Endothelial cell of umbilical vein (primary cell): ENCODE measurements around the gene KIF17. TPM values are rescaled to one million over a fixed set of nuclear protein-coding genes. Genes with fewer than 3 reads are reported as not detected.

Experiments
- BruUV-seq: library from RNA; stranded (reverse); fragments of 400-500 nt; replicated peaks from 2 replicates; lab custom pipeline; 2021; lab: Mats Ljungman, UMichigan
- CTCF ChIA-PET: fragments of 300-600, 350-600 bp; sonication (Branson Sonifier 250); formaldehyde crosslinking; loops from one replicate; lab custom pipeline; 2021; ENCODE audit warnings: antibody characterized with exemption, inconsistent platforms; lab: Charles Lee
- POLR2A ChIA-PET: fragments of 300-600, 350-600 bp; sonication (Branson Sonifier 250); formaldehyde crosslinking; loops from one replicate; lab custom pipeline; 2021; ENCODE audit warnings: antibody characterized with exemption, inconsistent platforms; lab: Charles Lee
- DNase-seq: peaks from one replicate; pipeline ENCODE4 v3.0.0-alpha.2; 2011; ENCODE audit warnings: low read depth, low spot score
- FAIRE-seq: peaks from 2 replicates; lab custom pipeline; 2011; peaks lifted over from hg19 to GRCh38; lab: Jason Lieb, UNC
- H2AFZ ChIP-seq: 2 replicates; pipeline ENCODE4 v1.6.0; 2012; ENCODE audit warnings: low read depth, low read length, control low read depth, inconsistent platforms
- H3K27ac ChIP-seq: 2 replicates; pipeline ENCODE4 v1.5.1; 2011; ENCODE audit warnings: low read depth, mild to moderate bottlenecking, control low read depth, low read length, moderate library complexity; ENCODE audit not compliant: insufficient read depth
- H3K27me3 ChIP-seq, 2 experiments: 2 replicates each; pipeline versions ENCODE4 v1.6.0 to v1.6.1; 2011; ENCODE audit warnings: low read length in 2 of 2, mixed read lengths in 1 of 2; ENCODE audit not compliant: control insufficient read depth in 2 of 2, insufficient read depth in 2 of 2
- H3K36me3 ChIP-seq, 2 experiments: 2 replicates in 1 of 2; 3 replicates in 1 of 2; pipeline ENCODE4 v1.5.1; 2011; ENCODE audit warnings: low read length in 2 of 2, mild to moderate bottlenecking in 1 of 2, moderate library complexity in 1 of 2; ENCODE audit not compliant: control insufficient read depth in 2 of 2, insufficient read depth in 2 of 2; ENCODE audit errors: extremely low read depth in 1 of 2
- H3K4me1 ChIP-seq: 3 replicates; pipeline ENCODE4 v1.5.1; 2011; ENCODE audit warnings: mild to moderate bottlenecking, low read length; ENCODE audit not compliant: control insufficient read depth, insufficient read depth; ENCODE audit errors: extremely low read depth
- H3K4me2 ChIP-seq: 2 replicates; pipeline ENCODE4 v1.6.1; 2011; ENCODE audit warnings: low read length, control low read depth, mixed read lengths; ENCODE audit not compliant: insufficient read depth
- H3K4me3 ChIP-seq, 3 experiments: fragments of 200-600 bp in 1 of 3; sonication (generic), shearing (Covaris generic) in 1 of 3; replicated peaks in 1 of 3; 2 replicates each; pipeline ENCODE4 v1.5.1; 2011 to 2016; ENCODE audit warnings: control low read depth in 3 of 3, low read length in 3 of 3, mild to moderate bottlenecking in 2 of 3, inconsistent platforms in 1 of 3, low read depth in 1 of 3, moderate library complexity in 1 of 3; ENCODE audit not compliant: insufficient read depth in 1 of 3
- H3K79me2 ChIP-seq: 2 replicates; pipeline ENCODE4 v1.6.0; 2012; ENCODE audit warnings: low read length, inconsistent platforms; ENCODE audit not compliant: control insufficient read depth, insufficient read depth
- H3K9ac ChIP-seq: replicated peaks from 2 replicates; pipeline ENCODE3; 2011; ENCODE audit warnings: low read length, control low read depth; ENCODE audit not compliant: insufficient read depth; ENCODE audit errors: extremely low read depth
- H3K9me1 ChIP-seq: replicated peaks from 3 replicates; pipeline ENCODE4 v1.6.0; 2011; ENCODE audit warnings: mild to moderate bottlenecking, low read length; ENCODE audit not compliant: control insufficient read depth, insufficient read depth; ENCODE audit errors: extremely low read depth
- H3K9me3 ChIP-seq: replicated peaks from 2 replicates; pipeline ENCODE4 v1.5.1; 2012; ENCODE audit warnings: low read length, inconsistent platforms; ENCODE audit not compliant: control insufficient read depth, insufficient read depth
- H4K20me1 ChIP-seq: replicated peaks from 2 replicates; pipeline ENCODE3; 2011; ENCODE audit warnings: mild to moderate bottlenecking, low read length; ENCODE audit not compliant: control insufficient read depth, insufficient read depth; ENCODE audit errors: extremely low read depth
- EZH2 ChIP-seq: IDR thresholded peaks from 2 replicates; pipeline ENCODE4 v1.6.1; 2012; ENCODE audit warnings: borderline replicate concordance, low read depth, mild to moderate bottlenecking, moderate library complexity, low read length, inconsistent platforms; ENCODE audit not compliant: severe bottlenecking
- dilution Hi-C: fragments of 300-500 bp; cut with MboI; formaldehyde crosslinking; loops from one replicate; pipeline ENCODE4 v1.15.0; 2019; ENCODE audit warnings: low sequenced_read_pairs; ENCODE audit not compliant: extremely low pct_ligation_motif_present
- intact Hi-C: fragments of 100-400 bp; cut with micrococcal nuclease; formaldehyde crosslinking; loops from one replicate; pipeline ENCODE4 v1.10.0; 2022
- polyA plus RNA-seq, 4 experiments: library from polyadenylated mRNA; depleted of rRNA in 3 of 4; stranded (reverse) in 3 of 4; unstranded in 1 of 4; fragments of >200 nt; gene quantifications; 2 replicates each; pipeline versions ENCODE4 v1.2.1 to v1.2.3, GENCODE V29; 2011 to 2012; ENCODE audit warnings: missing spikeins in 1 of 4
- total RNA-seq: library from RNA; stranded (reverse); gene quantifications from 2 replicates; pipeline ENCODE4 v1.2.3, GENCODE V29; 2021
- TF ChIP-seq, protein P1 (sequence below), 2 donors: IDR thresholded peaks; 1 replicate in 1 of 2; 2 replicates in 1 of 2; pipeline ENCODE4 v1.5.1; 2011; ENCODE audit warnings: low read length in 2 of 2, mild to moderate bottlenecking in 2 of 2, moderate library complexity in 2 of 2, control low read depth in 1 of 2, inconsistent platforms in 1 of 2, low read depth in 1 of 2; ENCODE audit not compliant: insufficient read depth in 1 of 2; ENCODE audit errors: extremely low read depth in 1 of 2
- TF ChIP-seq, protein P2 (sequence below): IDR thresholded peaks from 2 replicates; pipeline ENCODE4 v1.6.1; 2011; ENCODE audit not compliant: insufficient read depth, insufficient read length

KIF17 gene
- total and polyA plus RNA-seq, 2 donors (not counting 3 experiments of a cell fraction or from before 2014, with no cell fraction given) = 1.1 to 1.5 TPM

DNA sequence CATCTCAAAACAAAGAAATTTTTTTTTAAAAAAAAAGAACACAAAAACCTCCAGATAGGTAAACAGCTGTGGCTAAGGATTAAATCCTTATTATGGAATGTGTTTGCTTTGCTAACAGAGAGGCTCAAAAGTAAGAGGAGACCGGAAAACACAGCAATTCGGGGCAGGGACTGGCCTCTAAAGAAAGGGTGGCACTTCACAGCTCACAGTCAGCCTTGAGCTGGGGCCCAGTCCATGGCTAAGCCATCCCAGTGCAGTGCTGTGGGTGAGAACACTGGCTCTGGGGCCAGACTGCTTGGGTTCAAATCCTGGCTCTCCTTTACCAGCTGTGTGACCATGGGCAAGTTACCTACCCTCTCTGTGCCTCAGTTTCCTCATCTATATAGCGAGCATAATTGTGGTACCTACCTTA lies 28.2 kb downstream of the KIF17 start:
- CTCF ChIA-PET = interaction anchor here (1.4 kb wide), 1 partner anchor 506 kb away, joined by 3 read pairs; no protein-coding TSS in a partner anchor
- TF ChIP-seq, protein P1, sequence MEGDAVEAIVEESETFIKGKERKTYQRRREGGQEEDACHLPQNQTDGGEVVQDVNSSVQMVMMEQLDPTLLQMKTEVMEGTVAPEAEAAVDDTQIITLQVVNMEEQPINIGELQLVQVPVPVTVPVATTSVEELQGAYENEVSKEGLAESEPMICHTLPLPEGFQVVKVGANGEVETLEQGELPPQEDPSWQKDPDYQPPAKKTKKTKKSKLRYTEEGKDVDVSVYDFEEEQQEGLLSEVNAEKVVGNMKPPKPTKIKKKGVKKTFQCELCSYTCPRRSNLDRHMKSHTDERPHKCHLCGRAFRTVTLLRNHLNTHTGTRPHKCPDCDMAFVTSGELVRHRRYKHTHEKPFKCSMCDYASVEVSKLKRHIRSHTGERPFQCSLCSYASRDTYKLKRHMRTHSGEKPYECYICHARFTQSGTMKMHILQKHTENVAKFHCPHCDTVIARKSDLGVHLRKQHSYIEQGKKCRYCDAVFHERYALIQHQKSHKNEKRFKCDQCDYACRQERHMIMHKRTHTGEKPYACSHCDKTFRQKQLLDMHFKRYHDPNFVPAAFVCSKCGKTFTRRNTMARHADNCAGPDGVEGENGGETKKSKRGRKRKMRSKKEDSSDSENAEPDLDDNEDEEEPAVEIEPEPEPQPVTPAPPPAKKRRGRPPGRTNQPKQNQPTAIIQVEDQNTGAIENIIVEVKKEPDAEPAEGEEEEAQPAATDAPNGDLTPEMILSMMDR (IDR thresholded peaks at IDR 0.05; ENCODE audit: extremely low read depth in 1 of 2, insufficient read depth in 1 of 2, low read depth in 1 of 2, low read length in 2 of 2) = no peak
- TF ChIP-seq, protein P2, sequence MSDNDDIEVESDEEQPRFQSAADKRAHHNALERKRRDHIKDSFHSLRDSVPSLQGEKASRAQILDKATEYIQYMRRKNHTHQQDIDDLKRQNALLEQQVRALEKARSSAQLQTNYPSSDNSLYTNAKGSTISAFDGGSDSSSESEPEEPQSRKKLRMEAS = no peak
- TF ChIP-seq EZH2 = no peak
- POLR2A ChIA-PET = no interaction called here
- H3K27ac ChIP-seq = no peak overlapping the region
- no peaks in the 10 kb centered on the region for H4K20me1 ChIP-seq
- no peak overlapping the region for H2AFZ ChIP-seq
- no peaks in the 10 kb centered on the region for H3K36me3 ChIP-seq
- H3K27me3 ChIP-seq = no peaks in the 10 kb centered on the region
- H3K9me1 ChIP-seq = no peaks in the 10 kb centered on the region
- no peak overlapping the region for H3K9ac ChIP-seq
- H3K79me2 ChIP-seq = no peaks in the 10 kb centered on the region
- FAIRE-seq (no peak), DNase-seq (no peak)
- dilution Hi-C loops (no loop called here), intact Hi-C loops (loop anchor here (10.0 kb wide), 1 partner anchor 385 kb away; no protein-coding TSS in a partner anchor)
- no peaks in the 10 kb centered on the region for H3K9me3 ChIP-seq
- H3K4me1 ChIP-seq = peaks cover 7% of the 10 kb centered on the region
- no peak overlapping the region for H3K4me3 ChIP-seq
- BruUV-seq = no TSS peak
- no peak overlapping the region for H3K4me2 ChIP-seq
